ENCODE data around the gene KRTAP23-1. TPM values are rescaled to one million over a fixed set of nuclear protein-coding genes. Genes with fewer than 3 reads are reported as not detected.

The KRTAP23-1 gene
- polyA plus RNA-seq, 1 donor (not counting 4 experiments of a cell fraction or from before 2014, with no cell fraction given), result not detected

- Histone ChIP-seq H3K9me3 (ENCODE audit: control insufficient read depth, low read depth, low read length) (no peaks in the 10 kb centered on the region), H3K4me3 (ENCODE audit: control insufficient read depth in 2 of 3, extremely low read depth in 1 of 3, insufficient read depth in 2 of 3, low read depth in 1 of 3, low read length in 3 of 3) (no peak overlapping the region), H3K9ac (ENCODE audit: control insufficient read depth, extremely low read depth, insufficient read depth, low read length) (no peak overlapping the region), H3K4me1 (ENCODE audit: control insufficient read depth, extremely low read depth, insufficient read depth, low read length) (no peaks in the 10 kb centered on the region), H3K36me3 (ENCODE audit: control insufficient read depth in 2 of 2, extremely low read depth in 1 of 2, insufficient read depth in 2 of 2, low read length in 2 of 2) (no peaks in the 10 kb centered on the region), H3K27me3 (ENCODE audit: control insufficient read depth, extremely low read depth, insufficient read depth, low read length) (no peaks in the 10 kb centered on the region), H3K79me2 (ENCODE audit: control insufficient read depth, insufficient read depth, low read length) (no peaks in the 10 kb centered on the region), H3K27ac (ENCODE audit: control insufficient read depth, insufficient read depth, low read length) (no peak overlapping the region), H4K20me1 (ENCODE audit: control insufficient read depth, extremely low read depth, insufficient read depth, low read length) (no peaks in the 10 kb centered on the region), H3K4me2 (ENCODE audit: control insufficient read depth, extremely low read depth, insufficient read depth, low read depth, low read length) (no peak overlapping the region), H3K9me1 (ENCODE audit: control insufficient read depth, extremely low read depth, insufficient read depth, low read length) (no peaks in the 10 kb centered on the region), H2AFZ (ENCODE audit: control insufficient read depth, low read length) (no peak overlapping the region)
- dilution Hi-C loops (cut with MboI; ENCODE audit: extremely low pct_ligation_motif_present, low sequenced_read_pairs), result no loop called here
- FAIRE-seq, result no peak
- TF ChIP-seq EZH2 (IDR thresholded peaks at IDR 0.05; ENCODE audit: low read length) (no peak), CTCF (optimal IDR thresholded peaks at IDR 0.05 in 1 of 3, IDR thresholded peaks at IDR 0.05 in 1 of 3, conservative IDR thresholded peaks at IDR 0.05 in 1 of 3; ENCODE audit: extremely low read depth in 1 of 3, insufficient read depth in 2 of 3, low read length in 3 of 3) (no peak)
- no peak for DNase-seq (ENCODE audit: low read depth, low spot score)
These were observed 11.8 kb downstream of the KRTAP23-1 start for GRCh38 chr21:30336596-30336995.

GRCh38 chr21:30333736-30334135 is 14.7 kb downstream of the KRTAP23-1 start:
- Histone ChIP-seq H3K27ac (ENCODE audit: control insufficient read depth, insufficient read depth, low read length) (no peak overlapping the region), H4K20me1 (ENCODE audit: control insufficient read depth, extremely low read depth, insufficient read depth, low read length) (no peaks in the 10 kb centered on the region), H3K4me1 (ENCODE audit: control insufficient read depth, extremely low read depth, insufficient read depth, low read length) (peaks cover 7% of the 10 kb centered on the region), H3K4me2 (ENCODE audit: control insufficient read depth, extremely low read depth, insufficient read depth, low read depth, low read length) (no peak overlapping the region), H3K9me1 (ENCODE audit: control insufficient read depth, extremely low read depth, insufficient read depth, low read length) (no peaks in the 10 kb centered on the region), H3K27me3 (ENCODE audit: control insufficient read depth, extremely low read depth, insufficient read depth, low read length) (no peaks in the 10 kb centered on the region), H3K36me3 (ENCODE audit: control insufficient read depth in 2 of 2, extremely low read depth in 1 of 2, insufficient read depth in 2 of 2, low read length in 2 of 2) (no peaks in the 10 kb centered on the region), H3K9ac (ENCODE audit: control insufficient read depth, extremely low read depth, insufficient read depth, low read length) (no peak overlapping the region), H3K79me2 (ENCODE audit: control insufficient read depth, insufficient read depth, low read length) (no peaks in the 10 kb centered on the region), H3K9me3 (ENCODE audit: control insufficient read depth, low read depth, low read length) (no peaks in the 10 kb centered on the region), H3K4me3 (ENCODE audit: control insufficient read depth in 2 of 3, extremely low read depth in 1 of 3, insufficient read depth in 2 of 3, low read depth in 1 of 3, low read length in 3 of 3) (no peak overlapping the region), H2AFZ (ENCODE audit: control insufficient read depth, low read length) (no peak overlapping the region)
- dilution Hi-C loops (cut with MboI; ENCODE audit: extremely low pct_ligation_motif_present, low sequenced_read_pairs), result no loop called here
- no peak for FAIRE-seq
- no peak for DNase-seq (ENCODE audit: low read depth, low spot score)
- TF ChIP-seq CTCF (optimal IDR thresholded peaks at IDR 0.05 in 1 of 3, IDR thresholded peaks at IDR 0.05 in 1 of 3, conservative IDR thresholded peaks at IDR 0.05 in 1 of 3; ENCODE audit: extremely low read depth in 1 of 3, insufficient read depth in 2 of 3, low read length in 3 of 3), result no peak
- no peak for TF ChIP-seq EZH2 (IDR thresholded peaks at IDR 0.05; ENCODE audit: low read length)
